ENCODE measurements around the gene UBE2E2.

UBE2E2 gene

DNA sequence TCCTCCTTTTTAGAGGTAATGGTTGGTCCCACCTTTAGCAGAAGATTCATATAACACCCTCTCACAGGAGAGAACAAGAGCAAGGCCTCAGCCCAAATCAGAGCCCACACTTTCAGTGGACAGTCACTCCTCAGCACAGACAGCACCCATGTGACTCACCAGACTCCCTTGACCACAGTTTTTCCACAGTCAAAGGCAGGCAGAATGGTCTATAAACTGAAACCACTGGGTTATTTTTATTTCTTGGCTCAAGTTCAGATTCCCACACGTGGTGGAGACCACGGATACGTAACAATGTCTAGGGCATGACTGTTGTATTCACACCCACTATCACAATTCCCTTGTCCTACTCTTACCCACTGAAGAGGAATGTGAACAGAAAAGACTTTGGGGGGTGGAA lies 364.8 kb downstream of the UBE2E2 start:
- H3K4me1 Mint-ChIP-seq = no peaks in the 10 kb centered on the region

GRCh38 chr3:23573827-23574226 lies 370.7 kb downstream of the UBE2E2 start:
- H3K4me3 Mint-ChIP-seq = no peak overlapping the region
- H3K9me3 Mint-ChIP-seq = no peaks in the 10 kb centered on the region
- peaks cover 9% of the 10 kb centered on the region for H3K36me3 Mint-ChIP-seq
- no peaks in the 10 kb centered on the region for H3K4me1 Mint-ChIP-seq
- no peak overlapping the region for H3K27ac Mint-ChIP-seq
- no peaks in the 10 kb centered on the region for H3K27me3 Mint-ChIP-seq

More for the DNA sequence above, 364.8 kb downstream of the UBE2E2 start:
- no peaks in the 10 kb centered on the region for H3K27me3 Mint-ChIP-seq
- no peak overlapping the region for H3K4me3 Mint-ChIP-seq
- H3K27ac Mint-ChIP-seq = no peak overlapping the region
- peaks cover 10% of the 10 kb centered on the region for H3K9me3 Mint-ChIP-seq
- peaks cover 4% of the 10 kb centered on the region for H3K36me3 Mint-ChIP-seq

- no peaks in the 10 kb centered on the region for H3K9me3 Mint-ChIP-seq
- peaks cover 9% of the 10 kb centered on the region for H3K36me3 Mint-ChIP-seq
- no peaks in the 10 kb centered on the region for H3K4me1 Mint-ChIP-seq
- H3K27ac Mint-ChIP-seq = no peak overlapping the region
- H3K4me3 Mint-ChIP-seq = no peak overlapping the region
- no peaks in the 10 kb centered on the region for H3K27me3 Mint-ChIP-seq
Measured at GRCh38 chr3:23574822-23575315, 371.7 kb downstream of the UBE2E2 start.

GRCh38 chr3:23575697-23576096 lies 372.6 kb downstream of the UBE2E2 start:
- H3K27ac Mint-ChIP-seq = no peak overlapping the region
- H3K4me3 Mint-ChIP-seq = no peak overlapping the region
- no peaks in the 10 kb centered on the region for H3K4me1 Mint-ChIP-seq
- no peaks in the 10 kb centered on the region for H3K9me3 Mint-ChIP-seq
- H3K27me3 Mint-ChIP-seq = no peaks in the 10 kb centered on the region
- peaks cover 9% of the 10 kb centered on the region for H3K36me3 Mint-ChIP-seq

DNA sequence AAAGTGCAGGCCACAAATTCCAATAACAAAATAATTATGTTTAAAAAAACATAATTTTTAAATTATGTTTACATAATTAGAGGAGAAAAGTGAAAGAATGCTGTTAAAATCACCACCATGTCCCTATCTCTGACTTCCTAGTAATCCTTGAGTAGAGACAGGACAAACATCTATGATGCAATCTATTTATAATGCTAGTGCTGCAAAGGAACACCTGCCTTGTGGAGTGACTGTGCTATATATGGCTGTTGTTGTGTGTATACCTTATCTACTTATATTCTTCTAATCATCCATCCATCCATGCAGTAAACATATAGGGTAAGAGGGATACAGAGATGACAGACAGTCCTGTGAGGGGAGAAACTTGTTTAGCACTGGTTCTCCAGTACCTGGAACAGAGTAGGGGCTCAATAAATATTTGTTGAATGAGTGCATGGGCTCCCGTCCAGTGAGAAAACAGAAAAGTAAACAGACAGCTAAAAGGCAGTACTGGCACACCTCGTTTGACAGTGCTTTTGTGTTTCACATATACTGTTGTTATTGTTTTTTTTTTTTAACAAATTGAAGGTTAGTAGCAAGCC lies 373.3 kb downstream of the UBE2E2 start:
- H3K27ac Mint-ChIP-seq = no peak overlapping the region
- no peak overlapping the region for H3K4me3 Mint-ChIP-seq
- H3K4me1 Mint-ChIP-seq = no peaks in the 10 kb centered on the region
- no peaks in the 10 kb centered on the region for H3K27me3 Mint-ChIP-seq
- peaks cover 9% of the 10 kb centered on the region for H3K36me3 Mint-ChIP-seq
- no peaks in the 10 kb centered on the region for H3K9me3 Mint-ChIP-seq

GRCh38 chr3:23580096-23580713 lies 377.1 kb downstream of the UBE2E2 start:
- H3K9me3 Mint-ChIP-seq = no peaks in the 10 kb centered on the region
- H3K4me1 Mint-ChIP-seq = no peaks in the 10 kb centered on the region
- H3K4me3 Mint-ChIP-seq = no peak overlapping the region
- H3K36me3 Mint-ChIP-seq = peaks cover 4% of the 10 kb centered on the region
- H3K27ac Mint-ChIP-seq = no peak overlapping the region
- H3K27me3 Mint-ChIP-seq = no peaks in the 10 kb centered on the region

- Mint-ChIP-seq H3K27me3 (no peaks in the 10 kb centered on the region), H3K4me1 (no peaks in the 10 kb centered on the region), H3K4me3 (no peak overlapping the region), H3K36me3 (no peaks in the 10 kb centered on the region), H3K27ac (no peak overlapping the region), H3K9me3 (no peaks in the 10 kb centered on the region)
Measured at GRCh38 chr3:23583980-23584740, 381.0 kb downstream of the UBE2E2 start.

DNA sequence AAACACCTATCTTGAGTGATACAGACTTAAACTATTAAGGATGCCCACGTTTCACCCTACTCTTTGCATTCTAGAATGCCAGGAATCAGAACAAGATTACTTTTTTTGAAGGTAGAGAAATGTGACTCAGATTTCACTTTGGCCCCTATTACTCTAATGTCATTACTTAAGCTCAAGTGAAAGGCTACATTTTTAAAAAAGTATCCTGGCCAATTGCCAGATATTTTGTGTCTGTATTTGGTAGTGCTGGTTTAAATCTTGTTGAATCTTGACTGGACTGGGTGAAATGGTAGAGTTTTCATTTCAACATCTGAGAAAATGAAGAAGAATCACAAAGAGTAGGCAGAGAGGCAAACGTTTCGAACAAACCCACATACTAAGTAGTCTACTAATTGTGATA lies 384.4 kb downstream of the UBE2E2 start:
- no peak overlapping the region for H3K4me3 Mint-ChIP-seq
- no peaks in the 10 kb centered on the region for H3K9me3 Mint-ChIP-seq
- no peaks in the 10 kb centered on the region for H3K27me3 Mint-ChIP-seq
- H3K4me1 Mint-ChIP-seq = no peaks in the 10 kb centered on the region
- peaks cover 3% of the 10 kb centered on the region for H3K36me3 Mint-ChIP-seq
- H3K27ac Mint-ChIP-seq = no peak overlapping the region

DNA sequence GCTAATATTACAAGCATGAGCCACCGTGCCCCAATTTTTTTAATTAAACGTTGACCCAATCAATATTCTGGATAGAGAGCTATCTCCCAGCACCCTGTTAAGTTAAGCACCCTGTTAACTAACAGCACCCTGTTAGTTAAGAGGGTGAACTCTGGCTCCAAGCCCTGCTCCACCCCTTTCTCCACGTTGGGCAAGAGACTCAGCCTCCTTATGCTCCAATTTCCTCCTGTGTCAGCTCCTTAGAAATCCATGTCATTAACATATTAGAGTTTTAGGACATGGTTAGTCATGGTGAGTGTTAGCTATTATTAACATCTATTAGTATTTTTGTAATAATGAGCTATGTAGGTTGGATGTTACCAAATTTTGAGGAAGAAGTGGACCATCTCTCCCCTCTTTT lies 385.4 kb downstream of the UBE2E2 start:
- Mint-ChIP-seq H3K27me3 (no peaks in the 10 kb centered on the region), H3K36me3 (peaks cover 3% of the 10 kb centered on the region)

DNA sequence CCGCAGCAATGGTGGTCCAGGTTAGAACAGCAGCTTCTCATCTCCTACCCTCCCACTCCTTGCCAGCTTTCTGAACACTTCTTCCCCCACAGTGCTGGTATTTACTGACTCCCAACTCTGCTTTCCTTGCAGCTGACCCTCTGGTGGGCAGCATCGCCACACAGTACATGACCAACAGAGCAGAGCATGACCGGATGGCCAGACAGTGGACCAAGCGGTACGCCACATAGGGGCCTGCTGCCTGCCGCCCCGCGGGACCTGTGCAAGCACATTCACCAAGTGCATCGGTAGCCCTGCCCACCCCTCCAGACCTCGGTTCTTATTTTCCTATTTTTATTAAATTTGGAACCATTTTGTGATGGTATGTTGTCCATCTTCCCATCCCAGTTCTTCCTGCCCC lies 386.5 kb downstream of the UBE2E2 start:
- H3K4me3 Mint-ChIP-seq = no peak overlapping the region
- no peaks in the 10 kb centered on the region for H3K27me3 Mint-ChIP-seq
- H3K36me3 Mint-ChIP-seq = peaks cover 3% of the 10 kb centered on the region
- no peaks in the 10 kb centered on the region for H3K9me3 Mint-ChIP-seq
- no peak overlapping the region for H3K27ac Mint-ChIP-seq
- H3K4me1 Mint-ChIP-seq = no peaks in the 10 kb centered on the region

More for the DNA sequence above, 385.4 kb downstream of the UBE2E2 start:
- Mint-ChIP-seq H3K4me1 (no peaks in the 10 kb centered on the region), H3K27ac (peak overlapping the region; percentile 23), H3K4me3 (no peak overlapping the region), H3K9me3 (no peaks in the 10 kb centered on the region)

DNA sequence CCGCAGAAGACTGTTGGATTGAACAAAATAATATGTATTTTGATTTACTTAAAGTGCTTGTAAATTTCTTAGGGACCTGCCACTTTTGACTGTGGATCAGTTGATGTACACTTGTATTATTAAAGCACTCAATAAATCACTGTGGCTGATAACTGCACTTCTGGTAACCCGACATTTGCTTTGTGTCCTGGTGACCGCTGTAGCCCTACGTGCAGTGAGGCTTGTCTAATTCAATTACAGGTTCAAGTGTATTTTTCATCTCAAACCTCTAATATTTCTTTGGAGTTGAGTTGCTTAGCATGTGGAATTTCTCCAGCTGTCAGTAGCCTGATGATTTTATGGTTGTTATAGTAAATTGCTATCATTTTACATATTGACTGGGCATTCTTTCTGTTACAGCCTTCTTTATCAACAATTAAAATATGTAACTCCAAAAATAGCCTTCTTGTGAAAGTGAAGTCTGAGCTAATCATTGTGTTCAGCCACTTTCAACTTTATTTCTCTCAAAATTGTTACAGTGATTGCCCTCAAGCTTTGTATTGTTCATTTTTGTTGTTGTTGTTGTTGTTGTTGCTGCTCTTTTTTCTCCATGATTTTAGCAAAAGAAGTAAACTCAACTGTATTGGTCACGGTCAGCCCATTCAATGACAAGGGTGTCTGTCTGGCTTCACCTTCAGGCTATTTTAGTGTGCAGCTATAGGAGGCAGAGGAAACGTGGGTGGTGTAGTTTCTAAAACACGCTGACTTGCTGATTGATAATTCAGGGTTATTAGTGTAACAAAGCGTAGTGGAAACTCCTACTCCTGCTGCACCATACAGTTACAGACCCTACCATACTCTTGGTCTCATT lies 387.5 kb downstream of the UBE2E2 start:
- no peaks in the 10 kb centered on the region for H3K4me1 Mint-ChIP-seq
- H3K9me3 Mint-ChIP-seq = no peaks in the 10 kb centered on the region
- H3K27me3 Mint-ChIP-seq = no peaks in the 10 kb centered on the region
- H3K27ac Mint-ChIP-seq = no peak overlapping the region
- no peak overlapping the region for H3K4me3 Mint-ChIP-seq
- peaks cover 5% of the 10 kb centered on the region for H3K36me3 Mint-ChIP-seq

GRCh38 chr3:23591374-23591773 lies 388.2 kb downstream of the UBE2E2 start:
- H3K36me3 Mint-ChIP-seq = peaks cover 9% of the 10 kb centered on the region
- H3K27ac Mint-ChIP-seq = no peak overlapping the region
- H3K4me1 Mint-ChIP-seq = no peaks in the 10 kb centered on the region
- H3K4me3 Mint-ChIP-seq = no peak overlapping the region
- no peaks in the 10 kb centered on the region for H3K27me3 Mint-ChIP-seq
- peaks cover under 1% of the 10 kb centered on the region for H3K9me3 Mint-ChIP-seq

- Mint-ChIP-seq H3K4me1 (no peaks in the 10 kb centered on the region), H3K4me3 (no peak overlapping the region), H3K36me3 (peaks cover 14% of the 10 kb centered on the region), H3K9me3 (peaks cover 6% of the 10 kb centered on the region), H3K27ac (no peak overlapping the region), H3K27me3 (no peaks in the 10 kb centered on the region)
Measured at GRCh38 chr3:23592961-23593931, 390.1 kb downstream of the UBE2E2 start.

GRCh38 chr3:23594066-23594465 lies 390.9 kb downstream of the UBE2E2 start:
- Mint-ChIP-seq H3K4me3 (no peak overlapping the region), H3K9me3 (peaks cover 6% of the 10 kb centered on the region), H3K27me3 (no peaks in the 10 kb centered on the region), H3K4me1 (no peaks in the 10 kb centered on the region), H3K36me3 (peaks cover 14% of the 10 kb centered on the region), H3K27ac (no peak overlapping the region)

Data from activated naive CD4-positive, alpha-beta T cell treated with anti-CD3 and anti-CD28 coated beads, Interleukin-2, amount 50 U/mL, for 24 hours (primary cell).